ENCODE results near the gene HSD11B1. TPM values are rescaled to one million over a fixed set of nuclear protein-coding genes. Genes with fewer than 3 reads are reported as not detected.

Gene HSD11B1
- total RNA-seq, 1 donor from 2014 or later = 4.1 TPM

DNA sequence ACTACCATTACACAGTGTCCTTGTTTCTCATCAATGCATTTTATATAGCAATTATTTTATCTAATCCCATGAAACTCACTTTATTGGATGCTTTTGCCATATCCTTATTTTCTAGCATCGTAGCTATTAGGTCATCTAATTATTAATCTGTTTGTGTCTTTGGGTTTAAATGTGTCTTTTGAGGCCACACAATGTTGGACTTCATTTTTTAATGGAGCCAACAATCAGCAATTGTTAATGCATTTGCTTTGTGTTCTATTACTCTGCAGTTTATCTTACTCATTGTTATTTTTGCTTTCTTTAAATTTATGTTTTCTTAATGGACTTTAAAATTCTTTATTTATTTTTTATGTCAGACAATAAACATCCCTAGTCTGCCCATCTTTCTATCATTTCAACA lies 1.8 kb upstream of the HSD11B1 start:
- Histone ChIP-seq H3K27me3 (ENCODE audit: low read depth) (no peaks in the 10 kb centered on the region), H3K9me3 (replicated peaks) (no peaks in the 10 kb centered on the region), H3K27ac (replicated peaks) (no peak overlapping the region), H3K36me3 (no peaks in the 10 kb centered on the region), H3K4me1 (peaks cover 17% of the 10 kb centered on the region), H3K4me3 (no peak overlapping the region)
- intact Hi-C loops (cut with micrococcal nuclease) = no loop called here
- no peak for DNase-seq
- TF ChIP-seq, protein P1, sequence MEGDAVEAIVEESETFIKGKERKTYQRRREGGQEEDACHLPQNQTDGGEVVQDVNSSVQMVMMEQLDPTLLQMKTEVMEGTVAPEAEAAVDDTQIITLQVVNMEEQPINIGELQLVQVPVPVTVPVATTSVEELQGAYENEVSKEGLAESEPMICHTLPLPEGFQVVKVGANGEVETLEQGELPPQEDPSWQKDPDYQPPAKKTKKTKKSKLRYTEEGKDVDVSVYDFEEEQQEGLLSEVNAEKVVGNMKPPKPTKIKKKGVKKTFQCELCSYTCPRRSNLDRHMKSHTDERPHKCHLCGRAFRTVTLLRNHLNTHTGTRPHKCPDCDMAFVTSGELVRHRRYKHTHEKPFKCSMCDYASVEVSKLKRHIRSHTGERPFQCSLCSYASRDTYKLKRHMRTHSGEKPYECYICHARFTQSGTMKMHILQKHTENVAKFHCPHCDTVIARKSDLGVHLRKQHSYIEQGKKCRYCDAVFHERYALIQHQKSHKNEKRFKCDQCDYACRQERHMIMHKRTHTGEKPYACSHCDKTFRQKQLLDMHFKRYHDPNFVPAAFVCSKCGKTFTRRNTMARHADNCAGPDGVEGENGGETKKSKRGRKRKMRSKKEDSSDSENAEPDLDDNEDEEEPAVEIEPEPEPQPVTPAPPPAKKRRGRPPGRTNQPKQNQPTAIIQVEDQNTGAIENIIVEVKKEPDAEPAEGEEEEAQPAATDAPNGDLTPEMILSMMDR (IDR thresholded peaks at IDR 0.05; ENCODE audit: borderline replicate concordance) = no peak

GRCh38 chr1:209703834-209704504 lies 677 bp upstream of the HSD11B1 start:
- intact Hi-C loops (cut with micrococcal nuclease) = no loop called here
- H3K4me1 ChIP-seq = peaks cover 17% of the 10 kb centered on the region
- H3K27me3 ChIP-seq (ENCODE audit: low read depth) = no peaks in the 10 kb centered on the region
- no peaks in the 10 kb centered on the region for H3K9me3 ChIP-seq (replicated peaks)
- H3K4me3 ChIP-seq = no peak overlapping the region
- TF ChIP-seq, protein P1 (IDR thresholded peaks at IDR 0.05; ENCODE audit: borderline replicate concordance) = no peak
- H3K36me3 ChIP-seq = no peaks in the 10 kb centered on the region
- no peak for DNase-seq
- peak overlapping the region; percentile 35 for H3K27ac ChIP-seq (replicated peaks)

DNA sequence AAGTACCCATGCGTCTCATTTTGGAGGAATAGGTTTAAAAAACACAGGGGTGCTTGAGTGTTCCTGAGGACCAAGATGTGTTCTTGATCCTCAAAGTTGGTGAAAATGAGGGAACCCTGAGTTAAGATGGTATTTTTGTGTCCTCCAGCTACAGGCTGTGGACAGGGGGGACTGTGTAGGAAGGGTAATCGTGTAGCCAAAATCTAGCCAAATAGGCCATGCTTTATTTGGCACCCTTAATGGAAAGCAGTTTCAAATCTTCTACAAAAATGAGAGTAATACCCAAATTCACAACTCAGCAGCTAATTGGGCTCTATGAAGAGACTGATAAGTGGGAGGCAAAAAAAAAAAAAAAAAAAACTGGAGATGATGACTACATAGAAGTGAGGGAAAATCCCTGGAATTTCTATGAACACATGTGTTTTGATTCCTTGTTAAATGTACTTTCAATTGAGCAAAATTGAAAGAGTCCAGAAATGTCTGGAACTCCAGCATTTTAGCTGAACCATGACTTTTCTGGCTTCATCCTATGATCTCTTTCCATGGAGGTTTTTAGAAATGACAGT lies 470 bp downstream of the HSD11B1 start:
- Histone ChIP-seq H3K9me3 (replicated peaks) (no peaks in the 10 kb centered on the region), H3K4me1 (peaks cover 17% of the 10 kb centered on the region), H3K27ac (replicated peaks) (peak overlapping the region; percentile 73), H3K36me3 (no peaks in the 10 kb centered on the region), H3K27me3 (ENCODE audit: low read depth) (no peaks in the 10 kb centered on the region), H3K4me3 (no peak overlapping the region)
- intact Hi-C loops (cut with micrococcal nuclease) = no loop called here
- no peak for DNase-seq
- TF ChIP-seq, protein P1 (IDR thresholded peaks at IDR 0.05; ENCODE audit: borderline replicate concordance) = no peak

- no peak for DNase-seq
- Histone ChIP-seq H3K27me3 (ENCODE audit: low read depth) (no peaks in the 10 kb centered on the region), H3K36me3 (no peaks in the 10 kb centered on the region), H3K4me1 (peaks cover 17% of the 10 kb centered on the region), H3K27ac (replicated peaks) (no peak overlapping the region), H3K9me3 (replicated peaks) (no peaks in the 10 kb centered on the region), H3K4me3 (no peak overlapping the region)
- intact Hi-C loops (cut with micrococcal nuclease) = no loop called here
- TF ChIP-seq, protein P1 (IDR thresholded peaks at IDR 0.05; ENCODE audit: borderline replicate concordance) = no peak
Observed at GRCh38 chr1:209706622-209707021, 2.0 kb downstream of the HSD11B1 start.

GRCh38 chr1:209707308-209707707 lies 2.7 kb downstream of the HSD11B1 start:
- no peak for DNase-seq
- Histone ChIP-seq H3K4me3 (no peak overlapping the region), H3K9me3 (replicated peaks) (no peaks in the 10 kb centered on the region), H3K36me3 (no peaks in the 10 kb centered on the region), H3K4me1 (peaks cover 17% of the 10 kb centered on the region), H3K27me3 (ENCODE audit: low read depth) (no peaks in the 10 kb centered on the region), H3K27ac (replicated peaks) (no peak overlapping the region)
- TF ChIP-seq, protein P1 (IDR thresholded peaks at IDR 0.05; ENCODE audit: borderline replicate concordance) = no peak
- intact Hi-C loops (cut with micrococcal nuclease) = no loop called here

Measured in left ventricle myocardium inferior (tissue), 1 donor.